NCI-H2227 (cell line): ENCODE data around the gene VEZT.
"Not testable (repeated sequence)": the region's sequence is repeated elsewhere in the genome, so short reads cannot be mapped to it uniquely, and the experiment has no call there.

Experiments used
- DNase-seq: peaks from one replicate; lab custom pipeline; 2025; ENCODE audit not compliant: unreplicated experiment; lab: John Stamatoyannopoulos, UW

The VEZT gene, protein sequence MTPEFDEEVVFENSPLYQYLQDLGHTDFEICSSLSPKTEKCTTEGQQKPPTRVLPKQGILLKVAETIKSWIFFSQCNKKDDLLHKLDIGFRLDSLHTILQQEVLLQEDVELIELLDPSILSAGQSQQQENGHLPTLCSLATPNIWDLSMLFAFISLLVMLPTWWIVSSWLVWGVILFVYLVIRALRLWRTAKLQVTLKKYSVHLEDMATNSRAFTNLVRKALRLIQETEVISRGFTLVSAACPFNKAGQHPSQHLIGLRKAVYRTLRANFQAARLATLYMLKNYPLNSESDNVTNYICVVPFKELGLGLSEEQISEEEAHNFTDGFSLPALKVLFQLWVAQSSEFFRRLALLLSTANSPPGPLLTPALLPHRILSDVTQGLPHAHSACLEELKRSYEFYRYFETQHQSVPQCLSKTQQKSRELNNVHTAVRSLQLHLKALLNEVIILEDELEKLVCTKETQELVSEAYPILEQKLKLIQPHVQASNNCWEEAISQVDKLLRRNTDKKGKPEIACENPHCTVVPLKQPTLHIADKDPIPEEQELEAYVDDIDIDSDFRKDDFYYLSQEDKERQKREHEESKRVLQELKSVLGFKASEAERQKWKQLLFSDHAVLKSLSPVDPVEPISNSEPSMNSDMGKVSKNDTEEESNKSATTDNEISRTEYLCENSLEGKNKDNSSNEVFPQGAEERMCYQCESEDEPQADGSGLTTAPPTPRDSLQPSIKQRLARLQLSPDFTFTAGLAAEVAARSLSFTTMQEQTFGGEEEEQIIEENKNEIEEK

DNA sequence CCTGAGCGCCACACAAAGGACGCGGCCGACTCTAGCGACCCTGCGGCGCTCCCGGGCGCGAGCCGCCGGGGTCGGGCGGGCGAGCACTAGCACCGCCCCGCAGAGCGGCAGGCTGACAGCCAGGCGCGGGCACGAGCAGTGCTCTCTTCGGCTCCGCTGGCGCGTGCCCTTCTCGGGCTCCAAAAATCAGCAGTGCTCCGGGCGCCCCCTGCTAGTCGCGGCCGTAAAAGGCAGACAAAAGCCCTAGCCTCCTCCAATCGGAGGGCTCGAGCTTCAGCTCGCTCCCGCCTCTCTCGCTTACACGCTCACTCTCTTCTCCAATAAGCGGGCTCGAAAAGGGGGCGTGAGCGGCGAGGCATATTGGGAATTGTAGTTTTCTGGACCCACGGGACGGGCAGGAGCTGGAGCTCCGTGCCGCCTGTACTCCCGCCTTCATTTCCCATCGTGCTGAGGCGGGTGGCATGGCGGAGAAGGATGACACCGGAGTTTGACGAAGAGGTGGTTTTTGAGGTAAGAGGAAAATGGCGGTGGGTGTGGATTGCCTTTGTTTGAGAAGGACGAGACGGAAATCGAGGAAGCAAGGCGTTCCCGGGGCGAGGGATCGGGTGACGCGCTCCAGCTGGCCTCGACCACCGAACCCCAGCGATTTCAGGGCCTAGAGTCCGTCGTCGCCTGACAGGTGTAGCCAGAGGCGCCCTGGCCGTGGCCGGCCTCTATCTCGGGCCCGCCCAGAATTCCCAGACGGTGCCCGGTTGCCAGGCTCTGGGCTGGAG lies at the start of gene VEZT, which contains the start of gene FGD6:
TSS of gene VEZT (plus strand) at position 431 of the 773 bp plus-strand sequence. CDS start at position 475, 44 bp downstream.
TSS of gene FGD6 (minus strand) at position 91 of the 773 bp plus-strand sequence. CDS start 227 bp downstream, outside the sequence.
- peak; percentile 100 for DNase-seq

DNA sequence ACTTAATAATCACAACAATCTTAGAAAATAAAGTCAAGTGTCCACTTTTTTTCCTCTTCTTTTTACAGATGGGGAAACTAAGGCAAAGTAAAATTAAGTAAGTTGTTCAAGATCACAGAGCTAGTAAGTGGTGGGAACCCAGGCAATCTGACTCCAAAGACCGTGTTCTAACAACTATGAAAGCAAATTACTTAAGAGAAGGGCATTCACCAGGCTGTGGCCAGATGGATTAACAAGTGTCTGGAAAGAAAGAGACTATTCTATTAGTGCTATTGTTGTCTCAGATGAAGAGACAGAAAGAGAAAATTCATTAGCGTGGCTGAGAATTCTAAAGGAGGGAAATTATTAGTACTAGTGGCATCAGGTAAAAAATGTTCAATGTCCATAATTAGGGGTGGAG lies 48.9 kb upstream of the VEZT start:
- no peak for DNase-seq

DNA sequence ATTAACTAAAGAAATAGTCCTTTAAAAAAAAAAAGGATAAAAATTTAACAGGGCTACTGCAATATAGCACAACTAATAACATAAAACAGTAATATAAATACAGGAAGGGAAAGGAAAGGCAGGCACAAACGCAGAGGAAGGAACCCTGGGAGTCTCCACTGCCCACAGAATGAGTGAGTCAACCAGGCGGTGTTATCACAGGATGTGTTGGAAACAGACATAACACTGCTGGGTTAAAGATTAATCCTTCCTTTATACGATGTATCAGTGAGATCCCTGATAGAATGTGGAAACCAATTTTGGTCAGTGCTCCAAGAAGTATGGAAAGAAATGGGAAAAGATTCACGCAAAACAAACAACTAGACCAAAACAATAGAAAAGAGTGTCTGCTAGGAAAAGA lies 48.2 kb upstream of the VEZT start:
- no peak for DNase-seq

DNA sequence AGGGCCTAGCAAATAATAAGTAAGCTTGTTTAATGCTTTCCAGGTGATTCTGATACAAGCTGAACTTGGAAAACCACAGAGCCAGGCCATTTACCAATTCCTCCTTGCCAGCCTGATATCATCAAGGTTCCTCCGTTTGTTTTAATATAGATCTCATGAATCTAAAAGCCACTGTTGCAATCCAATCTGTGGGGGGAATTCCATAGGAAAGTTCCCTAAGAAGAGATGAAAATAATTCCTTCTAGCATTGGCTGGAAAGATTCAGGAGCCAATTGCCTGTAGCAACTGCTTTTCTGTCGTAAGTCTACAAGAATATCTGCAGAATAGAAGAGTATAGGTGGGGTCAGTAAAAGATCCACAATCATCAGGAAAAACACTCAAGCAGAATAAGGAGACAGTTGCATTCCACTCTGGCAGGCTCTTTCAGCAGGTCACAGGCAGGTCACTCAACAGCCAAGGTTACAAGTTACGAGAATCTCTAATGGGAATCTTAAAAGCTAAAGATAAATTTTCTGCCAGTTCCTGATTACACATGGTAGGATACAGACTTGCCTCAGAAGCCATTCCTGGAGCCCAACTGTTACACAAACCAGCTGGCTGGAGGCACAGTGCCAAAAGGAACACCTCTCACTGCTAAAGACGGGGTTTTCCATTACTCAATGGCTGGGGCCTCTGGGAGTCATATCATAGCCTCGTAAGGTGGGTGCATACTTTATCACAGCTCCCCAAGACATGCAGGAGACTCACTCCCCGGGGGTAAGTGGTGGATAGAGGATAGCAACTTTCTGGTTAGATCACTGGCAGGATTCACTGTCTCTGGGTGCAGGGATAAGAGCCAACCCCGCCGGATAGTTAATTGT lies 44.0 kb upstream of the VEZT start:
- no peak for DNase-seq

DNA sequence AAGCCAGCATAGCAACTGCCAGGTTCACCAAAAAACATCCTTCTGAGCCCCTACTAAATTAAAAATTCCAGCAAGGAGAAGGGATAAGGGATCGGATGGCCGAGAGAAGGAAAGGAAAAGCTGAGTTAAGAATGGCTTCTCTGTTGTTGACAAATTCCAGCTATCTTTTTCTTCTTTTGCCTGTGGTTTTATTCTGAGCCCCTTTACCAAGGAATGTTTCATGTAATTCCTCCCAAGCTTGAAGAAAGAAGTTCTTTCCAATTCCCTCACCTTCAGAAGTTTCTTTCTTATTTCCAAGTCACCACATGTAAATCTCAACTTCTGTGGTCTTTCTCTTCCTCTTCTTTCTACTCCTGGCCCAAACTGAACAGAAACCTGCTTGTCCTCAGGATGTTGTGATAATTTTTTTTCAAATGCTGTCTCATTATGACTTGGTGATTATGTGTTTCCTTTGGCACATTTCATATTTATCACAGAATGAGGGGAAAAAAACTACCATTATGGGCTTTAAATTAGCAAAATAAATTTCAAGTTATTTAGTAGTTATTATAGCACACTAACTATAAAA lies 40.3 kb upstream of the VEZT start:
- no peak for DNase-seq

DNA sequence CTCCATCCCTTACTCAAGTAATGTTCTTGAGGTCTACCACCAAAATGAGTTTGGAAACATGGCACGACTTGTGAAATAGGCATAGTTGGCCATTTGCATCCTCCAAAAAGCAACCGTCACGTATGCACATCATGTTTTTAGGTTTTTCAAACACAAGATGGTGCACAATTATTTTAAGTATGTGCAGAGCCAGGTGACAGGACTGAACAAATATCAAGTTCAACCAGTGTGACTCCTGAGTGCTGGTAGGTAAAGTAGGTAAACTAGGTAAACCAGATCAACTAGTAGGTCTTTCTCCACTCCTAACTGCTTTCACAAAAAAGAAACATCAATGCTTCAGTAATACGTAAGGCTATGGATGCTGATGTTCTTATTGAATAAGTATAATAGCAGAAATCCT lies 39.5 kb upstream of the VEZT start:
- no peak for DNase-seq

DNA sequence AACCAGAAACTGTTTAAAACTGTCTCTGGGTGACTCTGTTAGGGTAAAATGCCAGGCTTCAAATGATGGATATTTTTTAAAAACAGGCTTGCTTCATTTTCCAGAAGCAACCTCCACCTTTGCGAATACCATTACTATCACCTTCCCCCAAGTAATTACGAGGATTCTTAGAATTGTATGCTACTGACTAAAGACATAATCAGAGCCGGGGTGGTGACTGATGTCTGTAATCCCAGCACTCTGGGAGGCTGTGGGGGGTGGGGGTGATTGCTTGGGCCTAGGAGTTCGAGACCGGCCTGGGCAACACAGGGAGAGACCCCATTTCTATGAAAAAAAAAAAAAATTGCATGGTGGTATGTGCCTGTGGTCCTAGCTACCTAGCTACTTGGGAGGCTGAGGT lies 38.6 kb upstream of the VEZT start:
- no peak for DNase-seq

DNA sequence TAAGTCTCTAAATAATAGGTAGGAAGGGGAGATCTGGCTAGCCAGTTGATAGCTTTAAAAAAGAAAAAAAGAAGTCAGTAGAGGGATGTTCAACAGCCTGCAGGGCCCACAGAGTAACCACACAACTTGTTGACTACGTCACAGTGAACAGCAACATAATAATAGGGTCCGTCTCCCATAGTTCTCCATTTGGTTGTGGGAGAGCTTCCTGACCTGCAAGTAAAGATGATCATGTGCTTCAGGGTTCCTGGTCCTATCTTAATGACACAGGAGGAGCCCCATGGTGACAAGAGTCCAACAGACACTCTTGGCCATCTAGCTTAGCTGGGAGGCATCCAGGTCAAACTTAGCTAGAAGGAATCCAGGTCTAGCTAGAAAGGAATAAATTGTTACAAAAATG lies 36.5 kb upstream of the VEZT start:
- peak; percentile 23 for DNase-seq

DNA sequence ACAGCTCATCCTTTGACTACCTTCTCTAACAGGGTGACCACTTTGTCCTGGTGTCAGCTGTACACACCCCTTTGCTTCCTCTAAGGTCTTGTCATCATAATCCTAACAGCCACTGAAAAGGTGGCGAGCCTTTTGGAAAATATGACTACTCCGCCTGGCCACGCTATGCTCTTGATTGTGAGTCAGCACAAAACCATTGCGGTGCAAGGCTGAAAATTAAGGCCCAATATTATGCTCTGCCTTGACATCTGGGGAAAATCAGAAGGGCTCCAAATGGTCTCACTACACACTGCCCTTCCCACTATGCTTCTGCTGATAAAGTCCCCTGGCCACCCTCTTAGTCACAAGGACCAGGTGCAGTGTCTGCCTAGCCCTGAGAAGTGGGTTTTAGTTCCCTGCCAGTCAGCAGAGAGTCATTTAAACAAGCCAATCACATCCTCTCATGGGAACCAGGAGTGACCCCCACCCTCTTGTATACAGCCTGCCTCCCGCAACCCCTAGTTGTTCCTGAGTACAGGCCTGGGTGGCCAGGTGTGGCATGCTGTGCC lies 34.7 kb upstream of the VEZT start:
- DNase-seq: no peak

DNA sequence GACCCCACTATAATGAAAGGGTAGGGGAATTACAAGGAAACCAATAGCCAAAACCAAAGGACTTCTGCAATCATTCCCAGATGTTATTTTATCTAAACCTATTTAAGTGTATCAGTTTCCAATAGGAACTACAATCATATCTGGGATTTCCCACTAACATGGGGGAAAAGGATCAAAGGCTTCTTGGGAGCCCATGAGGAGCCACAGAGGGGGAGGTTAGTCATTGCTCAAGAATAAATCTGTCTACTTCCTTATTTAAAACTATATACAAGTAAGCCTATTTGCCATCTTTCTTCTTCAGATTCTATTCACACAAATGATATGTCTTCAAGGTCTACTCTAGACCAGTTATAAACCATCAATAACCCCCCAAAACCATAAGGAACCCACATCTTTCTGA lies 33.5 kb upstream of the VEZT start:
- DNase-seq: no peak

DNA sequence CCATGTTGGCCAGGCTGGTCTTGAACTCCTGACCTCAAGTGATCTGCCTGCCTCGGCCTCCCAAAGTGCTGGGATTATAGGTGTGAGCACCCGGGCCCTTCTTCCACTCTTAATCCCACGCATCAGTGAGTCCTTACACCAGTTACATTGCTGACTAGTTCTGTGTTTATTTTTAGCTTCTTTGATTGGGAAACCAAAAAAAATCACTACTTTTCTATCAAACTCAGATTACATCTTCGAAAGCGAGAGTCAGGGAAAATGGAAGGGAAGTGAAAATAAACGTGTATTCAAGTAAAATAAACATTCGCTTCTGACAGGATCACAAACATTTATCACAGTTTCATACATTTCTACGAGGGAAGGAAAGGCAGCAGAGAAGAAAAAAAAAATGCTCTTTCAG lies 32.5 kb upstream of the VEZT start:
- no peak for DNase-seq

DNA sequence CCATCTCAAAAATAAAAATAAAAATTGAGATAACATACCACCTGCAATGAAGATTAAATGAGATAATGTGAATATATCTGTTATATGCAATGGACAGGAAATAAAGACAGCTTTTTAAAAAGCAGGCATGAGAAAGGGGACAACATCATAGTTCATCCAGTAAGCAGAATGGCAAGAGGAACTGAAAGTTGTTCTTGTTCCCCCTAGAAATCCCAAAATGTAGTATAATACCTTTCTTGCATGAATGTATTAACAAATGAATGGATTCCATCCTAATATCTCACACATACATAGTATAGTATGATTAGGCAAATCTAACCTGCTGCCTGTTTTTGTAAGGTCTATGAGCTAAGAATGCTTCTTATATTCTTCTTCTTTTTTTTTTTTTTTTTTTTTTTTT lies 31.8 kb upstream of the VEZT start:
- no peak for DNase-seq

DNA sequence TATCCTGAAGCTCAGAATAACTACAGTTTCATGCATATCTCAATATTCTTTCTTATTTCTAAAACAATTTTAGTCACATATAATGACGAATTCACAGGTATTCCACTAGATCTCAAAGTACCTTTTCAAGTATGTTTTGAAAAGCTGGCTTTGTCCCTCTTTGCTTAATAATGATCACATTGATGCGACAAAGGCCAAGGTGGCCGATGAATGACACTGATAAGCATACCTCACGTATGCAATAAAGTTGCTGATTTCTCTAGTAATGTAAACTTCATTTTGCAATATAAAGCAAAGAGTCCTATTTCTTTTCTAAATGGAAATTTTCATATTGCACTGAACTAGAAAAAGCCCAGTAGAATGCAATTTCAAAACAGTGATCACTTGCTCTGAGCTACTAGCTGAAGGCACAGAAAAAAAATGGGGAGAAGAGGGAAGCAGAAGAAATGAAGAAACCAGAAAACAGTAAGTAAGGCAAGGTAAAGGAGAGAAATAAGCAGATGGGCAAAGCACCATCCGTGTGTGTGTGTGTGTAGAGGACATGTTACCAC lies 29.7 kb upstream of the VEZT start:
- no peak for DNase-seq

DNA sequence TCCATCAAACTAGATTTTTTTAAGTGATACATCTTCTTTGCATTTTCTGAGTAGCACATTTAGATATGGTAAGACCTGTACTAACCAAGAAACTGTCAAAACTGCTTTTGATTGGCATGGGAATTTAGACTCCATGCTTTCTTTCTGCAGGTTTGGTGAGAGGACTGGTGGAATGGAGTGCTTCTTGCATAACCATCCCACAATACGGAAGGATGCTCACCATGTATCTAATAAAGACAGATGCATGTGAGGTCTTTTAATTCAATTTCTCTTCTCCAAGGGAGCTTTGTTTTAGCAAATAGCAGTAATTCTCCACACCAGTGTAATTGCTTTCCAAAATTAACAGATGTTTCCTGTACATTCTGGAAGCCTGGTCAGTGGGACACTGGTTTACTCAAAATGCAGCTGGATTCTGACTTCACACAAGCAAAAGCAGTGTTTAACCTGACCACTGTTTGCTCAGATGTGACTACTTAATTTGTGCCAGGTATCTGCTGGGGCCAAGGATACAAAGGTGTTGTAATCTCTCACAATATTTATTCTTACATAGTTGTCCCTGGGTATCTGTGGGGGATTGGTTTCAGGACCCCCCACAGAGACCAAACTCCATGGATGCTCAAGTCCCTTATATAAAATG lies 26.4 kb upstream of the VEZT start:
- DNase-seq: no peak

DNA sequence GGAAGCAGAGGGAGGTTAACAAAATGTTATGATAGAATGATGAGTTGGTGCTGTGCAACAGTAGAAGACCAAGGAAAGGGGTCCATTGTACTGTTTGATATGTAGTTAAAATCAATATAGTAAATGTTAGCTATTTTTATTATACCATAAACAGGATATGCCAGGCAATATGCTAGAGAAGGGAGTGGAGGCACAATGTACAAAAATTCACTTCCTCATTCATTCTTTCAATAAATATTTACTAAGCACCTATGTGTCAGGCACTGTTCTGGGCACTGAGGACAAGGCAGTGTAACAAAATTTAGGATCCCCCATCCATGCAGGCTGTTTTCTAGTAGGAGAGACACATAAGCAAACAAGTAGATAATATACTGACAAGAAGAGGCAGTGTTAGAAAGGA lies 25.3 kb upstream of the VEZT start:
- no peak for DNase-seq

DNA sequence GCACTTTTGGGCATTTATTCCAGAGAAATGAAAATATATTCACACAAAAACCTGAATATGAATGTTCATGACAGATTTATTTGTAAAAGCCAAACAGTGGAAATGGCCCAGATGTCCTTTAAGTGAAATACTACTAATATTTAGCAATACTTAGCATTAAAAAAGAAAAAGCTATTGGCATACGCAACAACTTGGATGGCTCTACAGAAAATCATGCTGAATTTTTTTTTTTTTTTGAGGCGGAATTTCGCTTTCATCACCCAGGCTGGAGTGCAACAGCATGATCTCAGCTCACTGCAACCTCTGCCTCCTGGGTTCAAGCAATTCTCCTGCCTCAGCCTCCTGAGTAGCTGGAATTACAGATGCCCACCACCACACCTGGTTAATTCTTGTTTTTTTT lies 24.5 kb upstream of the VEZT start:
- no peak for DNase-seq

DNA sequence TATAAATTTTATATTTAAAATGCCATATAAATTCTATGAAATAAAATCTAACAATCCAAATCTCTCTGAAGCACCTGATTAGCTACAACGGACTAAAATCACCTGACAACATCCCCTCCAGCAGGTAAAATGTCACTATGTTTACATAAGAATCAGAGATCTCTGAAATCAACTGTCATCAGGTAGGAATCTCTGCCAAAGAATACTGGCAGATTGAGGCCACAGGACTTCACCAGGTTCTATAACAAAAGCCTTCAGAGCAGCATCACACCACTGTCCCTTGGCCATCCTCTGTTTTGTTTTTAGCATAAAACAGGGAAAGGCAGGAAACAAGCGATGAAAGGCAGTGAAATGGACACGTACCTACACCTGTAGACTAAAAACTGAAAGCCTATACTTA lies 22.5 kb upstream of the VEZT start:
- no peak for DNase-seq

DNA sequence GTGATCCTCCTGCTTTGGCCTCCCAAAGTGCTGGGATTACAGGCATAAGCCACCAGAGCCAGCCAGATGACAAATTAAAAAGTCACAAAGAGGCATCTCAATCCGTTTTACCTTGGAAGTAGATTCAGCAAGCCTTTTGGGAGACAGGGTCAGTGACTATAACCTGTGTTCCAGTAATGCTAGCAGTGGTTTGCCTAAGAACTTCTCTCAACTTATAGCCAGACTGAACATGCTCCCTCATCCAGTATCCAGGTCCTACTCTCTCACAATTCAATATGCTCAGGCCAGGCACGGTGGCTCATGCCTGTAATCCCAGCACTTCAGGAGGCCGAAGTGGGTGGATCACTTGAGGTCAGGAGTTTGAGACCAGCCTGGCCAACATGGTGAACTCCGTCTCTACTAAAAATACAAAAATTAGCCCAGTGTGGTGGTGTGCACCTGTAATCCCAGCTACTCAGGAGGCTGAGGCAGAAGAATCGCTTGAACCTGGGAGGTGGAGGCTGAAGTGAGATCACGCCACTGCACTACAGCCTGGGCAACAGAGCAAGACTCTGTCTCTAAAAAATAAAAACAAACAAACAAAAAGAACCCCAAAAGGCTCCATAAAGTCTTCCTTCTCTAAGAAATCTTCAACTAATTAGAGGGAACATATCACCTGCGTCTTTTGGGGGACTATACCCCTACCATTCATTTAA lies 20.6 kb upstream of the VEZT start:
- DNase-seq: not testable (repeated sequence)

DNA sequence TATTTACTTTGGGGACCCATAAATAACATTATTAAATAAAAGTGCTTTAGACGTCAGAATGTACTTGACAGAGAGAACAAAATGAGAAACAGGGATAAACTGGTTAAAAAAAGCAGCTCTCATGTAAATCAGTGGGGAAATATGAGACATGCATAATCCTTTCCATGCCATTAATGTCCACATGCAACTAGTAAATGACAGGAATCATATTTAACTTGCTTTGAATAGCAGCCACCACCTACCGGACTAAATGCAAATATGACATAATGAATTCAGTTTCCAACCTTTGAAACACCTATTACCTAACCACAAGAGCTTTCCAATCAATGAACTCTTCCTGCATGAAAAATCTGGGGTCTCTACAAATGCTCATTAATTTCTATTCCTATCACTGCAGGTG lies 20.0 kb upstream of the VEZT start:
- DNase-seq: no peak
